Measurements from ENCODE around the gene TSPAN19.

DNA sequence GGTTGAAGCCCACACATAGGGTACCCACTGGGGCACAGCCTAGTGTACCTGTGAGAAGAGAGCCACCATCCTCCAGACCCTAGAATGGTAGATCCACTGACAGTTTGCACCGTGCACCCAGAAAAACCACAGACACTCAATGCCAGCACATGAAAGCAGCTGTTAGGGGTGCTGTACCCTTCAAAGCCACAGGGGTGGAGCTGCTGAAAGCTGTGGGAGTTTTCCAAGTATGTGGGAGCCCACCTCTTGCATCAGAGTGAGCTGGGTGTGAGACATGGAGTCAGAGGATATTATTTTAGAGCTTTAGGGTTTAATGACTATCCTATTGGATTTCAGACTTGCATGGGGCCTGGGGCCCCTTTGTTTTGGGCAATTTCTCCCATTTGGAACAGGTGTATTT, 30.5 kb downstream of the TSPAN19 start:
- TF ChIP-seq EZH2 (IDR thresholded peaks at IDR 0.05; ENCODE audit: borderline replicate concordance, low read depth, low read length, severe bottlenecking): no peak
- TF ChIP-seq CTCF (IDR thresholded peaks at IDR 0.05; ENCODE audit: extremely low read depth in 1 of 2, insufficient read depth in 1 of 2, low read depth in 1 of 2, low read length in 2 of 2): no peak
- TF ChIP-seq JUN (IDR thresholded peaks at IDR 0.05; ENCODE audit: borderline replicate concordance, insufficient read depth, insufficient read length, low read depth): no peak
